GM21423 (cell line): ENCODE measurements around the gene ENO2.
"Not testable (repeated sequence)": the region's sequence is repeated elsewhere in the genome, so short reads cannot be mapped to it uniquely, and the experiment has no call there.

Experiments used
- ATAC-seq: cut with Tn5 transposase; IDR thresholded peaks from one replicate; pipeline ENCODE4 v1.9.1; 2021; ENCODE audit warnings: mild to moderate bottlenecking, moderate library complexity; ENCODE audit not compliant: unreplicated experiment

Gene ENO2

GRCh38 chr12:6886206-6886999, 28.0 kb upstream of the ENO2 start:
- not testable (repeated sequence) for ATAC-seq

- no peak for ATAC-seq
These were observed 26.9 kb upstream of the ENO2 start for GRCh38 chr12:6887460-6887859.

- ATAC-seq, result no peak
These were observed 26.0 kb upstream of the ENO2 start for GRCh38 chr12:6888360-6888759.

- ATAC-seq, result not testable (repeated sequence)
These were observed 25.6 kb upstream of the ENO2 start for GRCh38 chr12:6888794-6889193.

GRCh38 chr12:6889775-6890573, 24.4 kb upstream of the ENO2 start:
- ATAC-seq, result not testable (repeated sequence)

GRCh38 chr12:6890789-6891645, 23.4 kb upstream of the ENO2 start:
- peak; percentile 95 for ATAC-seq

GRCh38 chr12:6891646-6892001, 22.8 kb upstream of the ENO2 start:
- ATAC-seq, result peak; percentile 4

- not testable (repeated sequence) for ATAC-seq
These were observed 21.7 kb upstream of the ENO2 start for GRCh38 chr12:6892683-6893082.

- no peak for ATAC-seq
These were observed 20.1 kb upstream of the ENO2 start for GRCh38 chr12:6894321-6894720.

GRCh38 chr12:6896846-6897435, 17.4 kb upstream of the ENO2 start:
- no peak for ATAC-seq

GRCh38 chr12:6899427-6899826, 15.0 kb upstream of the ENO2 start:
- ATAC-seq, result no peak

- no peak for ATAC-seq
These were observed 14.4 kb upstream of the ENO2 start for GRCh38 chr12:6899837-6900519.

GRCh38 chr12:6902448-6902847, 11.9 kb upstream of the ENO2 start:
- no peak for ATAC-seq

GRCh38 chr12:6903722-6904121, 10.7 kb upstream of the ENO2 start:
- ATAC-seq, result no peak

- peak; percentile 96 for ATAC-seq
These were observed 9.8 kb upstream of the ENO2 start, which contains the start of gene LRRC23 for GRCh38 chr12:6904280-6905276. Gene LRRC23, plus strand, starts transcription at chr12:6904822. Its CDS starts 812 bp downstream, at chr12:6905634.

GRCh38 chr12:6905414-6906040, 8.9 kb upstream of the ENO2 start:
- ATAC-seq, result no peak

- not testable (repeated sequence) for ATAC-seq
These were observed 6.2 kb upstream of the ENO2 start for GRCh38 chr12:6908141-6908540.

- no peak for ATAC-seq
These were observed 4.8 kb upstream of the ENO2 start for GRCh38 chr12:6909421-6910145.
